ENCODE results near the gene FAM193B. TPM values are rescaled to one million over a fixed set of nuclear protein-coding genes. Genes with fewer than 3 reads are reported as not detected.
"Not testable (repeated sequence)": the region's sequence is repeated elsewhere in the genome, so short reads cannot be mapped to it uniquely, and the experiment has no call there.

Gene FAM193B
- total and polyA plus RNA-seq, 5 donors from 2014 or later, result 2.8 to 179 (median 3.7) TPM

DNA sequence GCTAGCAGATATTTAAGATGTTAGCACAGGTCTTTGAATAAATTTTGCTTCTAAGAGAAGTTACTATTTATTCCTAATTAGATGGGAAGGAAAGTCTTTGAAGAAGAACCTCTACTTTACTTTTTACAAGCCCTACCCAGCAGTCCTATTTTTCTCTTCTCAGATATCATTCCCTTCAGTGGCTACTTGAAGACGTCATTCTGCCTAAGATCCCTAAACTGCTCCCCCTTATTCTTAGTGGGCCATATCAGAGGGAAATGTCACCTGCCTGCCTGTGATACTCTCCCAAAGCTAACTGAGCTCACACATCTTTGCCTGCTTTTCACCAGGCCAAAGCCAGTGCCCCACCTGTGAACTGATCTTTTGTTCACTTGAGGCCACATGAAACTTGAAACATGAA lies 21.1 kb upstream of the FAM193B start:
- H3K9me3 Mint-ChIP-seq, result peaks cover 0 to 2% (median 0%) of the 10 kb centered on the region in 7 donors
- H3K4me3 Mint-ChIP-seq, result no peak overlapping the region
- no peaks in the 10 kb centered on the region for H3K4me1 Mint-ChIP-seq
- no peak for ATAC-seq (ENCODE audit: low read depth in 2 of 2)
- no peak for DNase-seq
- Histone ChIP-seq H3K4me1 (ENCODE audit: control insufficient read depth, insufficient read depth, low read length, poor library complexity, severe bottlenecking) (no peaks in the 10 kb centered on the region), H3K36me3 (ENCODE audit: control insufficient read depth, insufficient read depth, low read length) (no peaks in the 10 kb centered on the region), H3K9me3 (ENCODE audit: control insufficient read depth in 2 of 2, low read length in 2 of 2) (no peaks in the 10 kb centered on the region), H3K27me3 (ENCODE audit: control insufficient read depth, insufficient read depth, low read length) (no peaks in the 10 kb centered on the region), H3K27ac (ENCODE audit: insufficient read depth, low read length, poor library complexity, severe bottlenecking) (no peak overlapping the region), H3K4me3 (ENCODE audit: low read depth, low read length) (no peak overlapping the region)
- H3K27me3 Mint-ChIP-seq, result peaks cover 15% of the 10 kb centered on the region
- H3K27ac Mint-ChIP-seq, result no peak overlapping the region
- no peaks in the 10 kb centered on the region for H3K36me3 Mint-ChIP-seq

DNA sequence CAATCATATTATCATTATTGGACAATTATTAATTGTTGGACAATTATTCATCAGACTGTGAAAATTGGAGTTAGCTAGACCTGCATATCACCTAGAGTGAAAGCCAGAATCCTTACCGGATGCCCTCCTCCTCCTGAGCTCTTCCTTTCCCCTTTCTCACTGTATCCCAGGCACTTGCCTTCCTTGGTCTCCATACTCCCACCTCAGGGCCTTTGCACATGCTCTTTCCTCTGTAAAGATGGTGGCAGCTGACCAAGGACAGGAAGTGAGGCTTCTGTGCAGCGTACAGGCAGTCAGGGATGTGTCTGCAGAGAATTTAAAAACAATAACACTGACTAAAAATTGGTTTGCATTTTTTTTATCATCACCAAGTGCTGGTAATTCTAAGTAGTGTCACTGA lies 15.5 kb upstream of the FAM193B start:
- H3K9me3 ChIP-seq (ENCODE audit: control insufficient read depth in 2 of 2, low read length in 2 of 2), result no peaks in the 10 kb centered on the region
- no peak overlapping the region for H3K27ac ChIP-seq (ENCODE audit: insufficient read depth, low read length, poor library complexity, severe bottlenecking)
- Mint-ChIP-seq H3K27ac (no peak overlapping the region), H3K36me3 (no peaks in the 10 kb centered on the region), H3K4me3 (no peak overlapping the region), H3K4me1 (peaks cover 0 to 4% (median 0%) of the 10 kb centered on the region in 4 donors), H3K27me3 (peaks cover 17% of the 10 kb centered on the region), H3K9me3 (peaks cover 0 to 4% (median 0%) of the 10 kb centered on the region in 7 donors)
- no peaks in the 10 kb centered on the region for H3K27me3 ChIP-seq (ENCODE audit: control insufficient read depth, insufficient read depth, low read length)
- DNase-seq, result peak in 1 of 3 donors; percentile 45
- ATAC-seq (ENCODE audit: low read depth in 2 of 2), result no peak
- H3K36me3 ChIP-seq (ENCODE audit: control insufficient read depth, insufficient read depth, low read length), result no peaks in the 10 kb centered on the region
- H3K4me3 ChIP-seq (ENCODE audit: low read depth, low read length), result no peak overlapping the region
- no peaks in the 10 kb centered on the region for H3K4me1 ChIP-seq (ENCODE audit: control insufficient read depth, insufficient read depth, low read length, poor library complexity, severe bottlenecking)

DNA sequence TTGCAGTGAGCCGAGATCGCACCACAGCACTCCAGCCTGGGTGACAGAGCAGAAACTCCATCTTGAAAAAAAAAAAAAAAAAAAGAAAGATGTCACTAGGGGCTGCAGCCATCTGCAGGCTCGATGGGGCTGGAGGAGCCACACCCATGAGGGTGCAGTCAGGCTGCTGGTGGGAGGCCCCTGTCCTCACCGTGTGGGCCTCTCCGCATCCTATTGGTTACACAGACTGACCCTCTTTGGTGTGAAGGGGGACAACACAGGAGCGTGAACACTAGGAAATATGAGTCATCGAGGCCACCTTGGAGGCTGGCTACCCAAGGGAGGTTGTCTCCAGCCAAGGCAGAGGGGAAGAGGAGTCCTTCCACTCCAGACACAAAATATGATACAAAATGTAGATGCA lies 14.0 kb upstream of the FAM193B start:
- H3K27ac Mint-ChIP-seq, result no peak overlapping the region
- peaks cover 0 to 4% (median 0%) of the 10 kb centered on the region in 7 donors for H3K9me3 Mint-ChIP-seq
- no peaks in the 10 kb centered on the region for H3K9me3 ChIP-seq (ENCODE audit: control insufficient read depth in 2 of 2, low read length in 2 of 2)
- DNase-seq (no peak), ATAC-seq (ENCODE audit: low read depth in 2 of 2) (no peak)
- peaks cover 0 to 4% (median 0%) of the 10 kb centered on the region in 4 donors for H3K4me1 Mint-ChIP-seq
- H3K36me3 ChIP-seq (ENCODE audit: control insufficient read depth, insufficient read depth, low read length), result no peaks in the 10 kb centered on the region
- no peak overlapping the region for H3K4me3 Mint-ChIP-seq
- H3K27me3 Mint-ChIP-seq, result peaks cover 11% of the 10 kb centered on the region
- H3K27ac ChIP-seq (ENCODE audit: insufficient read depth, low read length, poor library complexity, severe bottlenecking), result no peak overlapping the region
- no peaks in the 10 kb centered on the region for H3K4me1 ChIP-seq (ENCODE audit: control insufficient read depth, insufficient read depth, low read length, poor library complexity, severe bottlenecking)
- no peaks in the 10 kb centered on the region for H3K36me3 Mint-ChIP-seq
- no peaks in the 10 kb centered on the region for H3K27me3 ChIP-seq (ENCODE audit: control insufficient read depth, insufficient read depth, low read length)
- no peak overlapping the region for H3K4me3 ChIP-seq (ENCODE audit: low read depth, low read length)

DNA sequence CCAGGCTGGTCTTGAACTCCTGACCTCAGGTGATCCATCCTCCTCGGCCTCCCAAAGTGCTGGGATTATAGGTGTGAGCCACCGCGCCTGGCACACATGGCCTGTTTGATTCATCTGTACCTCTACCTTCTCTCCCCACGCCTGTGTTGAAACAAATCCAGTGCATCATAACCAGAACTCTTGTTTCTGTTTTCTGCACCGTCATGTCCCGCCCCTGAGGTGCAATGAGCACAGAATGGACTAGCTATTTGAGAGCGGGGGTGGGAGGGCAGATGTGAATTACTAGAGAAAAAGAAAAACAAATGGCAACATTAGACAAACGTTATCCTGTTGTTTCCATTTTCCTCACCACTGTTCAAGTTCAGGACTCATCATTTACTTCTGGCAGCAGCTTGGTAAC lies 10.7 kb upstream of the FAM193B start:
- H3K4me1 Mint-ChIP-seq, result peaks cover 0 to 4% (median 0%) of the 10 kb centered on the region in 4 donors
- Histone ChIP-seq H3K27me3 (ENCODE audit: control insufficient read depth, insufficient read depth, low read length) (no peaks in the 10 kb centered on the region), H3K36me3 (ENCODE audit: control insufficient read depth, insufficient read depth, low read length) (no peaks in the 10 kb centered on the region), H3K4me1 (ENCODE audit: control insufficient read depth, insufficient read depth, low read length, poor library complexity, severe bottlenecking) (no peaks in the 10 kb centered on the region), H3K27ac (ENCODE audit: insufficient read depth, low read length, poor library complexity, severe bottlenecking) (no peak overlapping the region), H3K4me3 (ENCODE audit: low read depth, low read length) (no peak overlapping the region), H3K9me3 (ENCODE audit: control insufficient read depth in 2 of 2, low read length in 2 of 2) (no peaks in the 10 kb centered on the region)
- no peak for DNase-seq
- no peak overlapping the region for H3K27ac Mint-ChIP-seq
- ATAC-seq (ENCODE audit: low read depth in 2 of 2), result no peak
- peaks cover 0 to 2% (median 0%) of the 10 kb centered on the region in 7 donors for H3K9me3 Mint-ChIP-seq
- no peaks in the 10 kb centered on the region for H3K36me3 Mint-ChIP-seq
- H3K27me3 Mint-ChIP-seq, result peaks cover 11% of the 10 kb centered on the region
- no peak overlapping the region for H3K4me3 Mint-ChIP-seq

DNA sequence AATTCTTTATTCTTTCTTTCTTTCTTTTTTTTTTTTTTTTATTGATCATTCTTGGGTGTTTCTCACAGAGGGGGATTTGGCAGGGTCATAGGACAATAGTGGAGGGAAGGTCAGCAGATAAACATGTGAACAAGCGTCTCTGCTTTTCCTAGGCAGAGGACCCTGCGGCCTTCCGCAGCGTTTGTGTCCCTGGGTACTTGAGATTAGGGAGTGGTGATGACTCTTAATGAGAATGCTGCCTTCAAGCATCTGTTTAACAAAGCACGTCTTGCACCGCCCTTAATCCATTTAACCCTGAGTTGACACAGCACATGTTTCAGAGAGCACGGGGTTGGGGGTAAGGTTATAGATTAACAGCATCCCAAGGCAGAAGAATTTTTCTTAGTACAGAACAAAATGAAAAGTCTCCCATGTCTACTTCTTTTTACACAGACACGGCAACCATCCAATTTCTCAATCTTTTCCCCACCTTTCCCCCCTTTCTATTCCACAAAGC lies 5.1 kb upstream of the FAM193B start:
- H3K36me3 Mint-ChIP-seq, H3K27me3 Mint-ChIP-seq: not testable (repeated sequence)
- H3K4me1 Mint-ChIP-seq, result peaks cover 8 to 23% (median 13%) of the 10 kb centered on the region in 4 donors

DNA sequence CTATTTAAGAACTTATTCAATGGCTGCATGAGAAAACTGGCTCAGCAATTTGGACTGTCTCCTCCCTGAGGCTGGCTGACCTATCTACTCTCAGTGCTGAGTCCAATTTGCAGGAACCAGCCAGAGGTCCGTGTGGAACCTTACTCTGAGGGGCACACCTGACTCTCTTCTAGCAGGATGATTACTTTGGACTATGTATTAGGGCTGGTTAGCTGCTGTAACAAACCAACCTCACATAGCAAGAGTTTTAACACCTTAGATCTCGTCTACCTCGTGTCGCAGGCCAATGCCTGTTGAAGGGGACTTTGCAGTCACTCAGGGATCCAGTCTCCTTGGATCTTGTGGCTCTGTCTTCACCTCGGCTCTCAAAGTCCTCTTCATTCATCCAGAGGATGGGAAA lies 3.4 kb upstream of the FAM193B start:
- H3K36me3 ChIP-seq (ENCODE audit: control insufficient read depth, insufficient read depth, low read length), result no peaks in the 10 kb centered on the region
- H3K36me3 Mint-ChIP-seq, result peaks cover 2% of the 10 kb centered on the region
- H3K27me3 ChIP-seq (ENCODE audit: control insufficient read depth, insufficient read depth, low read length), result no peaks in the 10 kb centered on the region
- peak overlapping the region in 1 of 3 donors; percentile 26 for H3K27ac Mint-ChIP-seq
- DNase-seq (no peak), ATAC-seq (ENCODE audit: low read depth in 2 of 2) (no peak)
- no peak overlapping the region for H3K4me3 ChIP-seq (ENCODE audit: low read depth, low read length)
- H3K4me1 ChIP-seq (ENCODE audit: control insufficient read depth, insufficient read depth, low read length, poor library complexity, severe bottlenecking), result peaks cover 16% of the 10 kb centered on the region
- peaks cover 9 to 33% (median 17%) of the 10 kb centered on the region in 4 donors for H3K4me1 Mint-ChIP-seq
- H3K27me3 Mint-ChIP-seq, result no peaks in the 10 kb centered on the region
- H3K9me3 Mint-ChIP-seq, result no peaks in the 10 kb centered on the region
- peak overlapping the region in 2 of 4 donors; percentile 69 to 73 for H3K4me3 Mint-ChIP-seq
- no peaks in the 10 kb centered on the region for H3K9me3 ChIP-seq (ENCODE audit: control insufficient read depth in 2 of 2, low read length in 2 of 2)
- no peak overlapping the region for H3K27ac ChIP-seq (ENCODE audit: insufficient read depth, low read length, poor library complexity, severe bottlenecking)

More for the DNA sequence above, 5.1 kb upstream of the FAM193B start:
- not testable (repeated sequence) for H3K9me3 Mint-ChIP-seq; H3K4me3 ChIP-seq (ENCODE audit: low read depth, low read length); H3K27ac Mint-ChIP-seq; DNase-seq; ATAC-seq (ENCODE audit: low read depth in 2 of 2); H3K36me3 ChIP-seq (ENCODE audit: control insufficient read depth, insufficient read depth, low read length); H3K27me3 ChIP-seq (ENCODE audit: control insufficient read depth, insufficient read depth, low read length); H3K27ac ChIP-seq (ENCODE audit: insufficient read depth, low read length, poor library complexity, severe bottlenecking); H3K4me1 ChIP-seq (ENCODE audit: control insufficient read depth, insufficient read depth, low read length, poor library complexity, severe bottlenecking); H3K4me3 Mint-ChIP-seq; H3K9me3 ChIP-seq (ENCODE audit: control insufficient read depth in 2 of 2, low read length in 2 of 2)

DNA sequence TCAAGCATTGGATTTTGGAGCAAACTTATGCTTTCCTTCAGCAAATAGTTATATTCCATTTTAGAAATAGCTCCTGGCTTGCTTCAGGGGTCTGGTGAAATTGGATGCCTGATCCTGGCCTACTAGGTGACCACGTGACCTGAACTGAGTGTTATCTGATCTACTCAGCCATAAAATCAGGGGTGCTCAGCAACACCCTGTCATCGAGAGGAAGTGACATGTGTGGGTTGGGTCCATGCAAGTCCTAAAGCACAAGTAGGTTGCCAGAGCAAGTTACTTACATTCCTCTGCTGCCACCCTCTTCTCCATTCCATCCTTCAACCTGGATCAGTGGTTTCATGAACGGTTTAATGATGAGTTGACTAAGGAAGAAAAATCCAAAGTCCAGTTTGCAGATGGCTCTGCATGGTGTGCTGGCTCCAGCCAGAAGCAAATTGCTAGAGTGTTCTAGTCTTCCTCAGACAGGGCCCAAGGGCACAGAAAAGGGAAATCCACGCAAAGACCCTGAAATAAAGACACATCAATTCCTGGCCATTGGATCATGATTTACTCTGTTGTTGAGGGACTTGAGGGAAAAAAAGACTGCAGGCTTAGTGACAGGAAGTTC lies 2.8 kb upstream of the FAM193B start:
- H3K4me3 ChIP-seq (ENCODE audit: low read depth, low read length), result peak overlapping the region; percentile 32
- Mint-ChIP-seq H3K4me1 (peaks cover 11 to 39% (median 22%) of the 10 kb centered on the region in 4 donors), H3K27ac (peak overlapping the region; percentile 26 to 71 (median 64)), H3K4me3 (peak overlapping the region in 3 of 4 donors; percentile 28 to 73 (median 69)), H3K27me3 (no peaks in the 10 kb centered on the region), H3K36me3 (peaks cover 6% of the 10 kb centered on the region), H3K9me3 (no peaks in the 10 kb centered on the region)
- H3K9me3 ChIP-seq (ENCODE audit: control insufficient read depth in 2 of 2, low read length in 2 of 2), result no peaks in the 10 kb centered on the region
- ATAC-seq (ENCODE audit: low read depth in 2 of 2) (no peak), DNase-seq (peak in 2 of 3 donors; percentile 22 to 82)
- H3K27me3 ChIP-seq (ENCODE audit: control insufficient read depth, insufficient read depth, low read length), result no peaks in the 10 kb centered on the region
- H3K4me1 ChIP-seq (ENCODE audit: control insufficient read depth, insufficient read depth, low read length, poor library complexity, severe bottlenecking), result peaks cover 22% of the 10 kb centered on the region
- H3K36me3 ChIP-seq (ENCODE audit: control insufficient read depth, insufficient read depth, low read length), result no peaks in the 10 kb centered on the region
- H3K27ac ChIP-seq (ENCODE audit: insufficient read depth, low read length, poor library complexity, severe bottlenecking), result no peak overlapping the region

DNA sequence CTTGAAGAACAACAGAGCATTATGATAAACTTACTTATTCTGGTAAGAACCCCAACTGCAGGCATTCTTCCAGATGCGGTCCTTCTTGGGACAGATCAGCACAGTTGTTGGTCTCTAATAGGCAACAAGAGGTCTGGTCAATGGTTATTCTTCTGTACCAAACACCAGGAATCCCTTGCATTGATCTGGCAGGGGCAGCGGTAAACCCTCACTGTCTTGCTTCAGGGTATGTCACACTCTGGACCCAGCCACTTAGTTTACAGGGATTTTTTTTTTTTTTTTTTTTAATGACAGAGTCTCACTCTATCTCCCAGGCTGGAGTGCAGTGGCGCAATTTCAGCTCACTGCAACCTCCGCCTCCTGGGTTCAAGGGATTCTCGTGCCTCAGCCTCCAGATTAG lies 1.3 kb upstream of the FAM193B start:
- no peaks in the 10 kb centered on the region for H3K9me3 ChIP-seq (ENCODE audit: control insufficient read depth in 2 of 2, low read length in 2 of 2)
- H3K4me3 ChIP-seq (ENCODE audit: low read depth, low read length), result no peak overlapping the region
- H3K27me3 Mint-ChIP-seq, result no peaks in the 10 kb centered on the region
- H3K9me3 Mint-ChIP-seq, result peaks cover 0 to 3% (median 0%) of the 10 kb centered on the region in 7 donors
- H3K4me1 Mint-ChIP-seq, result peaks cover 11 to 51% (median 29%) of the 10 kb centered on the region in 4 donors
- no peak overlapping the region for H3K27ac ChIP-seq (ENCODE audit: insufficient read depth, low read length, poor library complexity, severe bottlenecking)
- H3K4me1 ChIP-seq (ENCODE audit: control insufficient read depth, insufficient read depth, low read length, poor library complexity, severe bottlenecking), result peaks cover 25% of the 10 kb centered on the region
- peak overlapping the region in 1 of 3 donors; percentile 29 for H3K27ac Mint-ChIP-seq
- H3K4me3 Mint-ChIP-seq, result peak overlapping the region in 2 of 4 donors; percentile 86 to 90
- DNase-seq (no peak), ATAC-seq (ENCODE audit: low read depth in 2 of 2) (no peak)
- H3K27me3 ChIP-seq (ENCODE audit: control insufficient read depth, insufficient read depth, low read length), result no peaks in the 10 kb centered on the region
- peaks cover 7% of the 10 kb centered on the region for H3K36me3 ChIP-seq (ENCODE audit: control insufficient read depth, insufficient read depth, low read length)
- H3K36me3 Mint-ChIP-seq, result peaks cover 8% of the 10 kb centered on the region

Measured in CD4-positive, CD25-positive, alpha-beta regulatory T cell (primary cell).